Activated CD4-positive, alpha-beta T cell treated with anti-CD3 and anti-CD28 coated beads, Interleukin-2, amount 50 U/mL, for 24 hours (primary cell): ENCODE measurements around the gene PHB1.
"Not testable (repeated sequence)": the region's sequence is repeated elsewhere in the genome, so short reads cannot be mapped to it uniquely, and the experiment has no call there.

Source experiments
- DNase-seq, 2 donors: peaks; one replicate each; pipeline ENCODE4 v3.0.0-alpha.2; 2020; ENCODE audit warnings: low read depth in 1 of 2, low spot score in 1 of 2

The PHB1 gene

DNA sequence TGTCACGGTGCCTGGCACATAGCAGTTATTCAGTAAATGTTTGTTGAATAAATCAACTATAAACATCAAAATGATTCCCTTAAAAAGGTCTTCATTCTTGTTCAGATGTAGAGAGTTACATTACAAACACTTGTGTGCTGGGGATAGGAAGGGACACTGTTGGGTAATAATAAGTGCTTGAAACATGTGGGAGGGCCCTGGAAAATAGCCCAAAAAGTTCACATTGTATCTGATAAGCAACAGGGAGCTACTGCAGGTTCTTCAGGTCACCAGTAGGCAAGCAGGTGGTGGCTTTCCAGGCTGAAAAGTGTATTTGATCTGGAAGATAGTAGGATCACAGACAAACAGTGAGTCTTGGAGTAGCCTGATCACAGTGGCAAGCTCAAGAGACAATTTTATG, 33.6 kb downstream of the PHB1 start:
- DNase-seq = no peak

GRCh38 chr17:49379926-49380325, 34.8 kb downstream of the PHB1 start:
- DNase-seq = no peak

GRCh38 chr17:49378311-49378710, 36.4 kb downstream of the PHB1 start:
- DNase-seq = no peak

DNA sequence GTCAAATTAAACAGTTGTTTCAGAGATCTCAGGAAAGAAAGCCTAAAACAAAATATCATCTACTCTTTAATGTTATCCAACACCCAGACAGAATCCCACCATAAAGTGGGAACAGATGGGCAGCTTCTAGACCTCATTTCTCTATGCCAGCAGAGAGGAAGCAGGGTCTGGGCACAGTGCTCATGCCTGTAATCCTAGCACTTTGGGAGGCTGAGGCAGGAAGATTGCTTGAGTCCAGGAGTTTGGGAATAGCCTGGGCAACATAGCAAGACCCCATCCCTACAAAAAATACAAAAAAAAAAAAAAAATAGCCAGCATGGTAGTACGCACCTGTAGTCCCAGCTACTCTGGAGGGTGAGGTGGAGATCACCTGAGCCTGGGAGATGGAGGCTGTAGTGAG, 39.1 kb downstream of the PHB1 start:
- no peak for DNase-seq

GRCh38 chr17:49373115-49373514, 41.6 kb downstream of the PHB1 start:
- DNase-seq = no peak

DNA sequence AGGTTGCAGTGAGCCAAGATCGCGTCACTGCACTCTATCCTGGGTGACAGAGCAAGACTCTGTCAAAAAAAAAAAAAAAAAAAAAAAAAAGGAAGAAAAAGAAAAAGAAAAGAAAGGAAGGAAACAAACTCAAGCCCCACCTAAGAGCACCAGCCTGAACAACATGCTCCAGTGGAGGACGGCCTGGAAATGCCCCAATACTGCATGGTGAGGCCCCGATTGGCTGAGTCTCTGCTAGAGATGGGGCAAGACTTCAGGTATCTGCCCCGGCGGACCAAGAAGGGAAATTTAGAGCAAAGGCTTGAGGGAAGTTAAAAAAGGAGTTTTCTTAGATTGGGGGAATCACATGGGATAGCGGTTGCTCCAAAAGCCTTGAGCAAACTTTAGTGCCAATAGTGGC, 42.3 kb downstream of the PHB1 start:
- no peak for DNase-seq

DNA sequence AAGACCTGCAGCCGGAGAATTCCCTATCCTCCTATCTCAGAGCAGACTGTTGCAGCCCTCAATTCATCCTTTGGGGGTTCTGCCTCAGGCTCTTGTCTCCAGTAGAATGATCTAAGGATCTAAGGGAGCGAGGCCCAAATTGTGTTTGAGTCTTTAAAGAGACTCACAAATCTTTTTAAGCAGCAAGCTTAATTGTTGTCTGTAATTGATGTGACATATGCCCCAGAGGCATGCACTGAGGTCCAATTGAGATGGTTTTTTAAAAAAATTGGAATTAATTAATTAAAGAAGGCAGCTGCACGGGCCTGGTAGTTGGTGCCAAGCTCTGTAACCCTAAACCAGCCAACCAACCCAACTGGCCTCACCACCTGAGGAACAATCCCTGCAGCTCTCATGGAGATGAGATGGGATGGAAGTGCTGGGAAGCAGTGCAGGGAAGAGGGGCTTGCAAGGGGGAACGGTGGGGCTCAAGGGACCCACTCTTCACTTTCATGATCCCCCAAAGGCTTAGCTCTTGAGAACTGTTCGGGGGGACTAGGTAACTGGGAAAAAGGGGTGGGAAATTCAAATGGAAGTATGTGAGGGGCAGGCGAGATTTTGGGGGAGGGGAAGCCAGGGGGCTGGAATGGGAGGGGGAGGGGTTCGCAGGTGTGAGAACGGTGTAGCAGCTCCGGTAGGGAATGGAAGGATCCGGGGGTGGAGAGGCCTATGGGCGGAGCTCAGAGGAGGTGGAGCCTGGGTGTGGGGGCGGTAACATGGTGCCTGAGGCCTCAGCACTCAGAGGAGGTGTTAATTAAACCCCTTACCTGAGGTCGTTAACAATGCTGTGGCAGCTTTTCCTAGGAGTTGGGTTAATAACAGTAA, 43.5 kb downstream of the PHB1 start:
- no peak for DNase-seq

- no peak for DNase-seq
Observed at GRCh38 chr17:49369760-49370159, 44.9 kb downstream of the PHB1 start.

GRCh38 chr17:49369089-49369488, 45.6 kb downstream of the PHB1 start:
- DNase-seq = no peak

DNA sequence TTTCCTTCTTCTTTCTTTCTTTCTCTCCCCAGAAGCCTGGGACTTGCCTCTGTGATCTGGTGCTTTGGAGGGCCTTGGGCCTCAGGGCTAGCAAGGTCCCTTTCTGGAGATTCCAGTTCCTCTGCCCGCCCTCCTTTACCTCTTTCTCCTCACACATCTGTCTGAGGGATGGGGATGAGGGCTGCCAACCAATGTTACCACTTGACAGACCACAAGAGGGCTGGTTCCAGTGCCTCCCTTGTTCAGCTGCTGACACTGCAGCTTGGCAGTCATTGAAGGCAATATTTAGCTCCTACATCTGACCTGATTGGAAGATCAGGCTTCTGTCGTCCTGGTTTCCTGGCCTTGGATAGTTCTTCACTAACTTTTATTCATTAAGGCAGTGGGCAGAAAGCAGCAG, 49.0 kb downstream of the PHB1 start:
- DNase-seq = no peak

DNA sequence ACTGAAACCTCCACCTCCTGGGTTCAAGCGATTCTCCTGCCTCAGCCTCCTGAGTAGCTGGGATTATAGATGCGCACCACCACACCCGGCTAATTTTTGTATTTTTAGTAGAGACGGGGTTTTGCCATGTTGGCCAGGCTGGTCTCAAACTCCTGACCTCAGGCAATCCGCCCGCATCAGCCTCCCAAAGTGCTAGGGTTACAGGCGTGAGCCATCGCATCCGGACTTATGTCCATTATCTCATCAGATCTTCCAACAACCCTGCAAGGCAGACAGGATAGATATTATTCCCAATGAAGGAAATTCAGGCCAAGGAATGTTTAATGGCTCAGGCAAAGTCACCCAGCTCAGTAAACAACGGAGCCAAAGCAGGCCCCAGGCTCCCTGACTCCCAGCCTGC, 49.6 kb downstream of the PHB1 start:
- DNase-seq = not testable (repeated sequence)

DNA sequence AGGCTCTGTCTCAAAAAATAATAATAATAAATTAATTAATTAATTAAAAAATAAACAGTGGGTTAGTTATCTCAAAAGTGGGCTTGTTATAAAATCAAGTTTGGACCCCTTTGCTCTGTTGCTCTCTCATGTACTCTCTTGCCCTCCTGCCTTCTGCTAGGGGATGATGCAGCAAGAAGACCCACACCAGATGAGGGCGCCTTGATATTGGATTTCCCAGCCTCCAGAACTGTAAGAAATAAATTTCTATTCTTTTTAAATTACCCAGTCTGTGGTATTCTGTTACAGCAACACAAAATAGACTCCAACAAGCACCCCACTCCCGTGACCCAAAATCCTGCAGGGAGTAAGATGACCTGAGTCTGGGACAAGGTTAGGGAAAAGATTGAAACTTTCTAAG, 50.6 kb downstream of the PHB1 start:
- DNase-seq = no peak

GRCh38 chr17:49363251-49363650, 51.4 kb downstream of the PHB1 start:
- DNase-seq = no peak

- no peak for DNase-seq
Observed at GRCh38 chr17:49362723-49363117, 52.0 kb downstream of the PHB1 start.

DNA sequence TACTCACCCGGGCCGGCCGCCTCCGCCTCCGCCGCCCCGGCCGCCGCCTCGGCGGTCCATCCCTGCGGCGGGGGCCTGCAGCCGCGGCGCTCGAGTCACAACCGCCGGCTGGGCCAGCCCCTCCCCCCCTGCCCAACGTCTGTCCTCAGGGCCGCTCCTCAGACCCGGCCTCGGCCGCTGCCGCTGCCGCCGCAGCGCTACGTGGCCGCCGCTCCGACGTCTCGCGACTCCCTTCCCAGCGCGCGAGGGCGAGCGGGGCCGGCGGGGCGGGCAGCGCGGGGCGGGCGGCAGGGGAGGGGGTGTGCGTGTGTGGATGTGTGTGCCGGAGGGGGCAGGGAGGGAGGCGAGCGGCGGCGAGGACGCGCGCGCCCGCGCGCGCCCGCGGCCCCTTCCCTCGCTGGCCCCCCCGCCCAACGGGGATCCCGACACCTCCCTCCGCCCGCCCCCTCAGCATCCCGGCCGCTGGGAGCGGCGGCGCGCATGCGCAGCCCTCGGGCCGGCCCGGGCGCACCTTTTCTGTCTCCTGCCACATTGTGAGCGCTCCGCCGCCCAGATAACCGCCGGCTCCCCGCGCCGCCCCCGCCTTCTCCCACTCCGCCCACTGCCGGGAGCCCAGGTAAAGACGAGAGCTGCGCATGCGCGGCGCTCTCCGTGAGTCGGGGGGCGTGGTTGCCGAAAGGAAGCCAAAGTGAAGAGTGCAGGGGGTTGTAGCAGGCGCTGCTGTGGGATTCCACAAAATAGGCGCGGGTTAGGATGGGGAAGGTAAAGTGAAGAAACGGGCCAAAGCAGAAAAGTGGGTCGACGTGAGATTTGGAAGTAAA, 52.6 kb downstream of the PHB1 start, which contains the start of gene ZNF652:
TSS of gene ZNF652 (minus strand) at position 349 of the 821 bp plus-strand sequence. CDS start 44,525 bp downstream, outside the sequence.
- peak; percentile 74 to 76 for DNase-seq

GRCh38 chr17:49361129-49361901, 53.4 kb downstream of the PHB1 start:
- peak; percentile 39 to 47 for DNase-seq

GRCh38 chr17:49360796-49361128, 53.9 kb downstream of the PHB1 start:
- DNase-seq = no peak

DNA sequence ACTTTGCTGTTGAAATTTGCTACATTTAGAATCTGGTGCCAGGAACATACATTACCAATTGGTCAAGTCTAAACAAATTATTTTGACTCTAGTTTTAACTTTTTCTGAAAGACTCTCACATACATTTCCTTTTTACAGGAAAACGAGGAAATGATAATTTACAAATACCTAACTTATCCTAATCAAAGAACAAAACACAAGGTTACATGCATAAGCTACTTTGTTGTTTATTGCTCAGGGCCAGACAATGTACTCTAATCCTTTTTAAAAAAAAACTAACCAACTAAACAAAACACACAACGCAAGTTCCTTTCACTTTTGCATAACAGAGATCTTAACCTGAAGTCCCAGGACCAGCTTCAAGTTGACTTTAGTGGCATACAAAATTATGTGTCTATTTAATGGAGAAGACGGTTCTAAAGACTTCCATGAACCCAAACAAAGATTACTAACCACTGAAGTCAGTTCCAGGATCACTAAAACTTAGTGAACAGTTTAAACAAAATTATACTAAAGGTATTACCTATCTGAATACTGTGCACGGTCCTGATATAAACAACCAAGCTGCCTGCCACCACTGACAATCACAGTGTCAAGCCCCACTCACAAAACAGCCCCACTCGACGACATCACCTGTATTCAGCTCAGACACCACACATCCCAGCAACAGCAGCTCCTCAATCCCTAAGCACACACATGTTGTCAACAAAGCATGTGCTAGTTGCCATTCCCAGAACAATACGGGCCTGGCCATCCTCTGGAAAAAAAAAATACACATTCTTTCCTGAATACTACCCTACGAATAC, 54.5 kb downstream of the PHB1 start:
- DNase-seq = no peak

GRCh38 chr17:49358641-49359247, 55.9 kb downstream of the PHB1 start:
- peak in 1 of 2 donors; percentile 29 for DNase-seq

- DNase-seq = no peak
Observed at GRCh38 chr17:49357516-49357915, 57.2 kb downstream of the PHB1 start.
